ENCODE results near the gene WARS2. TPM values are rescaled to one million over a fixed set of nuclear protein-coding genes. Genes with fewer than 3 reads are reported as not detected.

Gene WARS2
- total RNA-seq, 1 experiment from 2014 or later = 10.5 TPM

GRCh38 chr1:119000371-119001180 is 139.9 kb downstream of the WARS2 start:
- ATAC-seq (no peak), DNase-seq (ENCODE audit: low read depth, low spot score) (no peak)
- TF ChIP-seq CTCF (IDR thresholded peaks at IDR 0.05 in 2 of 3, conservative IDR thresholded peaks at IDR 0.05 in 1 of 3; ENCODE audit: borderline replicate concordance in 1 of 3, insufficient read depth in 1 of 3, low read depth in 2 of 3, low read length in 2 of 3) (no peak), EZH2 (IDR thresholded peaks at IDR 0.05) (no peak), JUND (IDR thresholded peaks at IDR 0.05) (no peak), ZFX (IDR thresholded peaks at IDR 0.05) (no peak), REST (IDR thresholded peaks at IDR 0.05; ENCODE audit: low read depth) (no peak), ZBTB33 (IDR thresholded peaks at IDR 0.05; ENCODE audit: extremely low read depth, insufficient replicate concordance, low read length) (no peak), EGR1 (IDR thresholded peaks at IDR 0.05; ENCODE audit: low read depth) (no peak), TCF7L2 (IDR thresholded peaks at IDR 0.05; ENCODE audit: borderline replicate concordance, extremely low read depth, insufficient read depth, insufficient read length) (no peak)
- Histone ChIP-seq H3K4me1 (ENCODE audit: control insufficient read depth in 1 of 2, insufficient read depth in 2 of 2, low read length in 2 of 2) (peaks cover 2 to 10% of the 10 kb centered on the region in 2 experiments; a peak in 2 of 4 replicates), H3K27ac (ENCODE audit: low read depth, low read length) (no peak overlapping the region), H3K4me2 (ENCODE audit: low read length) (no peak overlapping the region), H3K79me2 (ENCODE audit: insufficient read depth, low read length) (no peaks in the 10 kb centered on the region), H4K20me1 (ENCODE audit: insufficient read depth) (no peaks in the 10 kb centered on the region), H3K9me2 (ENCODE audit: insufficient read depth) (no peaks in the 10 kb centered on the region), H2AFZ (ENCODE audit: low read depth, low read length, poor library complexity, severe bottlenecking) (no peak overlapping the region), H3K9me3 (ENCODE audit: control insufficient read depth in 1 of 2, insufficient read depth in 1 of 2, low read depth in 1 of 2, low read length in 2 of 2) (no peaks in the 10 kb centered on the region), H3K36me3 (ENCODE audit: control insufficient read depth in 1 of 2, insufficient read depth in 2 of 2, low read length in 2 of 2) (no peaks in the 10 kb centered on the region), H3K27me3 (ENCODE audit: insufficient read depth, low read length) (no peaks in the 10 kb centered on the region), H3K4me3 (replicated peaks in 1 of 2; ENCODE audit: low read depth in 1 of 2, low read length in 2 of 2) (no peak overlapping the region), H3K9ac (ENCODE audit: low read length) (no peak overlapping the region)
- BruUV-seq (replicated peaks) = no TSS peak
- intact Hi-C loops (cut with micrococcal nuclease) = no loop called here
- ChIA-PET CTCF (no interaction called here), RAD21 (ENCODE audit: low non-redundant PET in 1 of 2, low total read pairs in 2 of 2, uncharacterized antibody in 2 of 2, unreplicated experiment in 2 of 2) (no interaction called here), POLR2A (no interaction called here)
